IPS-NIHi7 (cell line): ENCODE results near the gene PHKA2.

Experiments
- DNase-seq: peaks from one replicate; pipeline ENCODE4 v3.0.0; 2012; ENCODE audit warnings: mixed read lengths; ENCODE audit errors: extremely low spot score

Gene PHKA2

GRCh38 chrX:18890724-18891547 is 93.0 kb downstream of the PHKA2 start:
- DNase-seq: no peak

- no peak for DNase-seq
Measured at GRCh38 chrX:18890049-18890381, 93.9 kb downstream of the PHKA2 start.

DNA sequence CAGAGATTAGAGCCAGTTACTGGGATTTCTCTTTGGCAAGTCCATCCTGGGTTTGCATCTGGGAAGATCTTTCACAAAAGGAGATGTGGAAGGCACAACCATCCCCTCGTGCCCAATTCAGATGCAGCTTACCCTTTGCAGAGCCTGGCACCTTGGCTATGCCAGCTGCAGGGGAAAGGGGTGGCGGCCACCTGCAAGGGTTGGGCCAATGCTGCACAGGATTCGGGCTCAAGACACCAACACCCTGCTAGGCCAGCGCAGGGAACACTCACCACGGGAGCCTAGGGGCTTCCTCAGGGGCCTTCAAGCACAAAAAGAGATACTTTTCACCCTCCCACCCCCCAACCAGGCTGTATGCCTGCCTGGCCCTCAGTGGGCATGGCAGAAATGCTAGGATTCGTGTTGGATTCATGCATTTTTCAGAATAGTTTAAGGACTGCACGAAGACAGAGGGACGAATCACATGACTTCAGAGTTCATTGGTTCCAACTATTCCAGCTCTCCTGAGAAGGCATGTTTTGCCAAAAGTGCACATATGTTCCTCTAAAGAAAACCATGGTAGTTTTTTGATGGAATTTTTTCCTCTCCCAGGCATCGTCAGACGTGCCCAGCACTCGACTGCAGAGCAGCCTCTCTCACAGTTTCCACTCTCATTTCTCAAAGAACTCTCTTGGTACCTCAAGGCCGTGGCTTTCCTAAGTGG is 94.4 kb downstream of the PHKA2 start:
- no peak for DNase-seq

GRCh38 chrX:18888281-18888680 is 95.6 kb downstream of the PHKA2 start:
- DNase-seq: no peak

DNA sequence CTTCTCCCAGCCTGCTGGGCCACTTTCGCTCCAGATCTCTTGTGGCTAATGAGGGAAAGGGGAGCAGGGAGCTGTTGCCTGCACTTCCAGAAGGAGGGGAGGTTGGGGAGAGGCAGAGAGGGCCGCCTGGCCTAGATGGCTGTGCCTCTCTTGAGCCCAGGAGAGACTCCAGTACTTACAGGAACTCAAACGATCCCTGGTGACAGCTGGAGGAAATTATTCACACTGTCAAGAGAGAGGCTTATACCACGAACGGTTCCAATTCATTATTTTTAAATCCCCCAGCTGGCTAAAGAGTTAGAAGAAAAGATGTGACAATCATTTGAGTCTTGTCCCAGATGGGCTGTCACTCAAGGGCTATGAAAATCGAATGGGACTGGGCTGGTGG is 96.1 kb downstream of the PHKA2 start:
- no peak for DNase-seq

- DNase-seq: no peak
Measured at GRCh38 chrX:18887177-18887824, 96.6 kb downstream of the PHKA2 start.

DNA sequence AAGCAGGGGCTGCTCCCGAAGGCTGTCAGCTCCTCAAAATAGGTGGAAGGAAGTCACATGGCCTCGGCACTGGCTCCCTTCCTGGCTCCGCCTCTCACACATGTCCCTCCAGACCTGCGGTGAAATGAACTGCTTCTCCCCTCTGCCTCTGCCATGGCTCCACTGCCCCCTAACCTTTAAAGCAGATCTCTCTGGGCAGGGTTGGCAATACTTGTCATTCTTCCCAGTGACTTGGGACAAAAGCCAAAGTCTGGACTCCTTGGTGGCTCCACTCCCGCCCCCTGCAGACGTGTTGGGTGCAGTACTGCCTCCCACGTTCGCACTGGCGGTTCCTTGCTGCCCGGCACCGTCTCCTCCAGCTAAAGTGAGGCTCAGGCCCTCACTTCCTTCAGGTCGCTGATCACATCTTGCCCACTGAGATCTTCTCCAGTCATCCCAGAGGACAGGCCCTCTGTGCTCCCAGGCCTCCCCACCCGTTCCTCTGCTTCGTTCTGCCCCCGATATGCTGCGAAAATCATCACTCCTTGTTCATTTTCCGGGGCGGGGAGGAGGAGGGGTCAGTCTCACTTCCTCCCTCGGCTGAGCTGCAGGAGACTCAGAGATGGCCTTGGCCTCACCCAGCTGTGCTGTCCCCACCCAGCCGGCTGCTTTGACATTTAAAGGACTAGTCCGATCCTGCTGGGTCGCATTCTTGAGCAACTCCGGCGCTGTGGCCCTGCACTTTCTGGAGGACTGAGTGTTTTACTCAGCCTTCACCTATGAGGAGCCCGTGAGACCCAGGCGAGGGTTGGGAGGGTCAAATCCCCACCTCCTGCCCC is 97.4 kb downstream of the PHKA2 start:
- DNase-seq: peak; percentile 68

GRCh38 chrX:18886005-18886343 is 97.9 kb downstream of the PHKA2 start:
- no peak for DNase-seq

DNA sequence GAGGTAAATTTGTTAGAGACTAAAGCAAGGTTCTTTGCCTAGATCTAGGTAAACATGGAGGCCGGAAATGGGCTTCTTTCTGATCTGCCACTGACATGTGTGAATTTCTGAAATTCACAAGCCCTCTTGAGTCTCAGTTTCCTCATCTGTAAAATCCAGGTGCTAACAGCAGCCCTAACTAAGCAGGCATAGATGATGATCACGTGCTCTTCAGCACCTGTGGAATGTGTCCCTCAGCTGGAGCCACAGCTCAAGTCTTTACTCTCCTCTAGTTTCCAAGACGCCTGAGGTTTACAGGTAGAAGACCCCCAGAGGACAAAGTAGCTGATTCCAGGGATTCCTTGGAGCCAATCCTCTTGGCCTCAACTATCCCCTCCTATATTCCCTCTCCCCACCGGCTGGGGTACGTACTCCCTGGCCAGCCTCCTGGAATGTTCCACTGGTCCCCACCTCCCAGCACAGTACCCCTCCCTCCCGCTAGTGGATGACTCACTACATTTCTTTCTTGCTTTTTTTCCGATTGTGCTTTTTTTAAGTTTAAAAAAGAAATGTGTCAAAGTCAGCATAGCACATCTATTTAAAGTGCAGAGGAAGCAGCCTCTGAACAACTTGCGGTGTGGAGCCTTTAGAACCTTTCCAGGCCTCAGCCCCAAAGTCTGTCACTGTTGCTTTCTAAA is 98.4 kb downstream of the PHKA2 start:
- DNase-seq: no peak

DNA sequence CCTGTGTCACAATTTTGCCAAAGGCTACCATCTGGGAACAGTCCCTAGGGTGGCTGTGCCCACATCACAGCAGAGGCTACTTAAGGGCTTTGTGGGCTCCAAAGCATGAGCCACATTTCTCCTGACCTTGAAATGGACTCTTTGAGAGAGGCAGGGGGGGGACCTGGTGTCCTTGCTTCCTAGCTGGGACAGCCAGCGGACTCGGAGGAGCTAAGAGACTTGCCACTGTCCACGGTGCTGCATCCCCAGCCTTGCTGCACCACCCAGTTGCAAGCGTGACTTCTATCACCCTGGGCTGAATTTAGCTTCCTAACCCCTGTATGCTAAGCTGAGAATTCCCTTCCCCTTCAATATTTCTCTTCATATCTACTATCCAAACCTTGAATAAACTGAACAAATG is 99.0 kb downstream of the PHKA2 start:
- peak; percentile 30 for DNase-seq

- no peak for DNase-seq
Measured at GRCh38 chrX:18883961-18884765, 99.8 kb downstream of the PHKA2 start.

DNA sequence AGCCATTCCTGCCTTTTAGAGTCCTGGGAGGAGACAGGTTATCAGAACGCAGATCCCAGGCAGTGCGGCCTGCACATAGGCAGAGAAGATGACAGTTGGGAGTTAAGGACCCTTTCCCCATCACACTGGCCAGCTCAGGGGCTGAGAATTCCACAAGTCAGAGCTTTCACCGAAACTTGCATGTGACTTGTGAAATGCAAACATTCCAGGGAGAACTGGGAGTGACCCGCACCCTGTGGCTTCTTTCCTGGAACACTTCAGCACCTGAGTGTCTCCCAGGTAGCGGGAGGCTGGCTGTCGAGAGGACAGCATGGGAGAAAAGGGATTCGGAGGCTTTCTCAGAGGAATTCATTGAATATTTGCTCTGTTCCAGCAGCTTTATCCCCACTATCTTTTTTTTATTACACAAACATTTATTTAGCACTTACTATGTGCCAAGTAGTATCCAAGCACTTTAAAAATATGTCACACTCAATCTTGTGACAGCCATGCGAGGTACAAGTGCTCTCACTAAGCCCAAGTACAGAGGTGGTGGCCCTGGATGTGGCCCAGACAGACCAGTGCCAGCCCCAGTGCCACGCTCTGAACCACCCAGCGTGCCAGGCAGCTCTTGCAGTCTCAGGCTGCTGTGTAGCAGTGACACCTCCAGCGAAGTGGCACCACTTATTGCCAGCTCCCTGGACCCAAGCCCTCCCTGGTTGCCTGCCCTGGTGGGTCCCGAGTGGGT is 100.5 kb downstream of the PHKA2 start:
- peak; percentile 50 for DNase-seq

- DNase-seq: no peak
Measured at GRCh38 chrX:18879144-18879543, 104.8 kb downstream of the PHKA2 start.

- no peak for DNase-seq
Measured at GRCh38 chrX:18877469-18877868, 106.4 kb downstream of the PHKA2 start.

DNA sequence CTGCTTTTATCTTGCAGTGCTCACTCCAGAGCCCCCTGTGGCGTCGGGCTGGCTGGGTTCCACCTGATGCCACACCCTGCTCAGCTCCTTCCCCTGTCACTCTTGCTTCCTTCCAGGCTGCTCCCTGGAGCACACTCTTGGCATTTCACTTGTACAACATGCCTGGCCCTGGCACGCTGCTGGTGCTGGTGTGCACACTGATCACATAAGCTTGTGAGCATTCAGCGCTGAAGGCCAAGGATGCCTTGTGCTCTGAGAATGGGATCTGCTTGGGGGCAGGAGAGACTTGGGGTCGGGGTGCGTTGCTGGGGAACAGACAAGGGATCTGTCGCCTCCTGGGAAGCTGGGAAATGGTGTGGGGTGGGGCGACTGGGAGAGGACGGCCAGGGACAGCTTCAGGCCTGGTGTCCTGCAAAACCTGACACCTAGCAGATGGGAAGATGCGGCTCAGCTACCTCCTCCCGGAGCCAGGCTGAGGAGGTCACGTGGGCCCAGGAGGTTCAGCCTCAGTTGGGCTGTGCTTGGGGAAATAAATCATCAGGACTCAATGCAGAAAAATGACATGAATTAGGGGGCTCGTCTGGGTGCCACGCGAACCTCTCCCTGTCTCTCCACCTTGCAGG is 108.5 kb downstream of the PHKA2 start:
- no peak for DNase-seq

DNA sequence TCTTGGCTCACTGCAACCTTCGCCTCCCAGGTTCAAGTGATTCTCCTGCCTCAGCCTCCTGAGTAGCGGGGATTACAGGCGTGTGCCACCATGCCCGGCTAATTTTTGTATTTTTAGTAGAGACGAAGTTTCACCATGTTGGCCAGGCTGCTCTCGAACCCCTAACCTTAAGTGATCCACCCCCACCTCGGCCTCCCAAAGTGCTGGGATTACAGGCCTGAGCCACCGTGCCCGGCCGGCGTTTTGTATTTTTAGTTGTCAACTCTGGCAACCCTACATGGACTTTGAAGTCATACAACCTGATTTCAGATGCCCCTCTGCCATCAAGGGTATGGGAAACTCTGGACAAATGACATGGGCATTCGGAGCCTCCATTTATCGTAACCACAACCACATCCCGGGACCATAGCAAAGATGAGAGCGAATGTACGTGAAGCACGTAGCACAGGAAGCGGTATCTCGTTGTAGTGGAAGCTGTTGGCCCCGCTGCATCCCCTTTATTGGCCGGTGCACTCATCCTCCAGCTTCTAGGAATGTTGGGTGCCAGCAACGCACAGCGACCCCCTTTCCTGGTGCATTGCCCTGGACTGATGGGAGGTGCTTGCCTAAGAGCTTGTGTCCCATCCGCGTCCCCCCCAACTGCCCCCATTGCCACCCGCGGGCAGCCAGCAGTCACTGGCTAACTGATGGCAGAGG is 109.2 kb downstream of the PHKA2 start:
- DNase-seq: no peak

GRCh38 chrX:18873836-18874235 is 110.1 kb downstream of the PHKA2 start:
- no peak for DNase-seq

DNA sequence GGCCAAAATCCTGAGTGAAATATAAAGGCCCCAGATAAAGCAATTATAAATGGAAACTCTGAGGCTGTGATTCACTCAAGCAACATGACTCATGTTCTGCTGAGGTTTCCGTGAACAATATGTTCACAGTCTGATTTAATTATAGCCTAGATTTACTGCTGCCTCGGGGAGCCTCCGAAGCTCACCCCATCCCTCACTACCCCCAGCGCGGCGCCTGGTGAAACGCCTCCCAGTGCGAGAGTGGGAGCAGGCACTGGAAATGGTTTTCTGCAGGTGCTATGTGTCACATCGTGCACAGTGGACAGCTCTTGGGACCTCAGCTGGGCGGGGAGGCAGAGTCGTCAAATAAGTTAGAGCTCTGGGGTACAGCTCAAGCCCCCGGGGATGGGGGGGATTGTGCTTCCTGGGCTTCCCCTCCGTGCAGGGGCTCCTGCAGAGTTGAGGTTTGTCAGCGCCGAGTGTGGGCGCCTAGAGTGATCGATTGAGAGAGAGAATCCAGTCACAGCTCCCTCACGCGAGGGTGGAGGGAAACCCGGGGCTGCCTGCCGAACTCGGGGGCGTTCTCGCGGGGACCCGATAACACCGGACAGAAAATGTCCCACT is 110.6 kb downstream of the PHKA2 start:
- DNase-seq: no peak

- no peak for DNase-seq
Measured at GRCh38 chrX:18872621-18873020, 111.3 kb downstream of the PHKA2 start.
